Ascending aorta (tissue), 2 donors: Measurements from ENCODE around the gene HPDL. TPM values are rescaled to one million over a fixed set of nuclear protein-coding genes. Genes with fewer than 3 reads are reported as not detected.

Experiments
- DNase-seq, 2 donors: peaks; one replicate each; pipeline ENCODE4 v3.0.0-alpha.2; 2019; ENCODE audit warnings: low spot score in 2 of 2
- H3K27ac ChIP-seq, 2 donors: fragments of 200-600 bp; sonication (generic); one replicate each; pipeline ENCODE4 v1.5.1; 2016 to 2017; ENCODE audit warnings: mild to moderate bottlenecking in 1 of 2
- H3K27me3 ChIP-seq: fragments of 200-600 bp; sonication (generic); one replicate; pipeline ENCODE4 v1.5.1; 2017
- H3K36me3 ChIP-seq, 2 donors: fragments of 200-600 bp; sonication (generic); one replicate each; pipeline ENCODE4 v1.5.1; 2016
- H3K4me1 ChIP-seq, 2 donors: fragments of 200-600 bp; sonication (generic); one replicate each; pipeline ENCODE4 v1.5.1; 2016 to 2017; ENCODE audit warnings: mild to moderate bottlenecking in 1 of 2
- H3K4me3 ChIP-seq, 2 donors: fragments of 200-600 bp; sonication (generic); one replicate each; pipeline ENCODE4 v1.5.1; 2016 to 2017; ENCODE audit warnings: mild to moderate bottlenecking in 1 of 2
- H3K9me3 ChIP-seq, 2 donors: fragments of 200-600 bp; sonication (generic); one replicate each; pipeline ENCODE4 v1.5.1; 2016
- CTCF ChIP-seq, 3 experiments: fragments of 200-600 bp in 2 of 3; fragments of 450-650 bp in 1 of 3; sonication (generic) in 2 of 3; IDR thresholded peaks; one replicate each; pipeline ENCODE4 v1.5.1; 2016 to 2019; ENCODE audit warnings: antibody characterized with exemption in 3 of 3, mild to moderate bottlenecking in 1 of 3, moderate library complexity in 1 of 3
- intact Hi-C: fragments of 100-400 bp; cut with DNase I; formaldehyde crosslinking; loops from one replicate; pipeline ENCODE4 v1.15.1; 2023
- total RNA-seq: library from RNA; depleted of rRNA; stranded (reverse); fragments of >200 nt; gene quantifications from one replicate; pipeline ENCODE4 v1.1.0, GENCODE V29; 2016

Gene HPDL
- total RNA-seq, 1 donor from 2014 or later, result not detected

- Histone ChIP-seq H3K9me3 (no peaks in the 10 kb centered on the region), H3K27ac (no peak overlapping the region), H3K36me3 (peaks cover 34 to 51% of the 10 kb centered on the region in 2 donors), H3K4me1 (peaks cover 0 to 8% of the 10 kb centered on the region in 2 donors), H3K4me3 (no peak overlapping the region), H3K27me3 (no peaks in the 10 kb centered on the region)
- intact Hi-C loops, result no loop called here
- no peak for TF ChIP-seq CTCF (IDR thresholded peaks at IDR 0.05)
- no peak for DNase-seq
These were observed 7.9 kb downstream of the HPDL start for GRCh38 chr1:45334308-45335245.

GRCh38 chr1:45335855-45336324 is 9.2 kb downstream of the HPDL start:
- intact Hi-C loops, result no loop called here

GRCh38 chr1:45337630-45338325 is 11.1 kb downstream of the HPDL start:
- Histone ChIP-seq H3K27ac (no peak overlapping the region), H3K4me1 (peaks cover 11 to 19% of the 10 kb centered on the region in 2 donors), H3K27me3 (no peaks in the 10 kb centered on the region), H3K9me3 (no peaks in the 10 kb centered on the region), H3K36me3 (peaks cover 23 to 33% of the 10 kb centered on the region in 2 donors), H3K4me3 (no peak overlapping the region)
- no peak for TF ChIP-seq CTCF (IDR thresholded peaks at IDR 0.05)
- intact Hi-C loops, result no loop called here
- no peak for DNase-seq

More at GRCh38 chr1:45335855-45336324, 9.2 kb downstream of the HPDL start:
- no peaks in the 10 kb centered on the region for H3K9me3 ChIP-seq
- TF ChIP-seq CTCF (IDR thresholded peaks at IDR 0.05), result no peak
- no peak overlapping the region for H3K4me3 ChIP-seq
- no peak for DNase-seq
- H3K27ac ChIP-seq, result no peak overlapping the region
- H3K4me1 ChIP-seq, result peaks cover 5 to 12% of the 10 kb centered on the region in 2 donors
- no peaks in the 10 kb centered on the region for H3K27me3 ChIP-seq
- peaks cover 31 to 41% of the 10 kb centered on the region in 2 donors for H3K36me3 ChIP-seq

- Histone ChIP-seq H3K36me3 (peaks cover 31 to 33% of the 10 kb centered on the region in 2 donors), H3K27ac (peak within 1 kb of the TSS; percentile 98), H3K9me3 (no peaks in the 10 kb centered on the region), H3K27me3 (no peaks in the 10 kb centered on the region), H3K4me1 (peaks cover 11 to 19% of the 10 kb centered on the region in 2 donors), H3K4me3 (peak within 1 kb of the TSS; percentile 84 to 87)
- peak in 1 of 3 experiments; percentile 9 for TF ChIP-seq CTCF (IDR thresholded peaks at IDR 0.05)
- peak; percentile 64 to 95 for DNase-seq
- intact Hi-C loops, result loop anchor here (1.0 to 5.0 kb wide), 4 partner anchors 37 to 347 kb away; partner anchors contain the start of genes GPBP1L1, TESK2, TMEM69 and UROD
These were observed 13.3 kb downstream of the HPDL start, which contains the start of the genes MUTYH and TOE1 for GRCh38 chr1:45339789-45340558. MUTYH (minus strand) TSS chr1:45340440; CDS start chr1:45334505, 5,935 bp downstream. TOE1 (plus strand) TSS chr1:45340170; CDS start chr1:45340253, 83 bp downstream.
